ENCODE data around the gene RAB18.

DNA sequence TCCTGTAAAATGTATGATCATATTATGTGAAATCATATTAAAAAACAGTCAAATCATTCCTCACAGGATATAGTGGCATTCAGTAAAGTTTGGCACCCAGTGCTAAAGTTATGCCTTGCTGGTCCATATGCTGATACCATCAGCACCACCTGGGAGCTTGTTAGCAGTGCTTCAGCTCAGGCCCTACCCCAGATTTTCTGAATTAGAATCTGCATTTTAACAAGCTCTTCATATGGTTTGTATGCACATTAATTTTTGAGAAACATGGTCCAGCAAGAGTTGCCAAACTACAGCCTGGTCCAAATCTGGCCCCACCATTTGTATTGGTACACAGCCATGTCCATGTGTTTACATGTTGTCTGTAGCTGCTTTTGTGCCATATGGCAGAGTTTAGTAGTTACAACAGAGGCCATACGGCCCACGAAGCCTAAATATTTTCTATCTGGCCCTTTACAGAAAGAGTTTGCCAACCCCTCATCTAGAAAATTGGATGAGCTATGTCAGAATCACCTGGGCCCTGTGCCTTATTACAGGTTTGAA is 30.1 kb downstream of the RAB18 start:
- TF ChIP-seq POLR2A (IDR thresholded peaks at IDR 0.05): no peak
- TF ChIP-seq, protein P1, sequence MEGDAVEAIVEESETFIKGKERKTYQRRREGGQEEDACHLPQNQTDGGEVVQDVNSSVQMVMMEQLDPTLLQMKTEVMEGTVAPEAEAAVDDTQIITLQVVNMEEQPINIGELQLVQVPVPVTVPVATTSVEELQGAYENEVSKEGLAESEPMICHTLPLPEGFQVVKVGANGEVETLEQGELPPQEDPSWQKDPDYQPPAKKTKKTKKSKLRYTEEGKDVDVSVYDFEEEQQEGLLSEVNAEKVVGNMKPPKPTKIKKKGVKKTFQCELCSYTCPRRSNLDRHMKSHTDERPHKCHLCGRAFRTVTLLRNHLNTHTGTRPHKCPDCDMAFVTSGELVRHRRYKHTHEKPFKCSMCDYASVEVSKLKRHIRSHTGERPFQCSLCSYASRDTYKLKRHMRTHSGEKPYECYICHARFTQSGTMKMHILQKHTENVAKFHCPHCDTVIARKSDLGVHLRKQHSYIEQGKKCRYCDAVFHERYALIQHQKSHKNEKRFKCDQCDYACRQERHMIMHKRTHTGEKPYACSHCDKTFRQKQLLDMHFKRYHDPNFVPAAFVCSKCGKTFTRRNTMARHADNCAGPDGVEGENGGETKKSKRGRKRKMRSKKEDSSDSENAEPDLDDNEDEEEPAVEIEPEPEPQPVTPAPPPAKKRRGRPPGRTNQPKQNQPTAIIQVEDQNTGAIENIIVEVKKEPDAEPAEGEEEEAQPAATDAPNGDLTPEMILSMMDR (IDR thresholded peaks at IDR 0.05): no peak
- no peak for TF ChIP-seq POLR2AphosphoS5 (IDR thresholded peaks at IDR 0.05)
